Effector memory CD8-positive, alpha-beta T cell (primary cell): ENCODE measurements around the gene MCTS1.
"Not testable (repeated sequence)": the region's sequence is repeated elsewhere in the genome, so short reads cannot be mapped to it uniquely, and the experiment has no call there.

ENCODE experiments used
- ATAC-seq: fragments of 150-1000 bp; cut with Tn5 transposase; replicated peaks from 2 replicates; pipeline ENCODE4 v1.10.0; 2021; ENCODE audit warnings: mild to moderate bottlenecking, moderate library complexity
- DNase-seq, 3 experiments: peaks; one replicate each; pipeline ENCODE4 v3.0.0; 2021
- H3K27ac Mint-ChIP-seq, 2 donors: one replicate each; pipeline ENCODE4 v1.8.0; 2022; ENCODE audit warnings: mild to moderate bottlenecking in 2 of 2, mixed read lengths in 2 of 2, moderate library complexity in 2 of 2
- H3K27me3 Mint-ChIP-seq, 2 donors: one replicate each; pipeline ENCODE4 v1.8.0; 2022; ENCODE audit warnings: mixed read lengths in 2 of 2
- H3K36me3 Mint-ChIP-seq: one replicate; pipeline ENCODE4 v1.8.0; 2022; ENCODE audit warnings: mild to moderate bottlenecking, moderate library complexity, mixed read lengths; ENCODE audit not compliant: insufficient read depth
- H3K4me1 Mint-ChIP-seq, 2 donors: one replicate each; pipeline ENCODE4 v1.8.0; 2022; ENCODE audit warnings: low read depth in 2 of 2, mixed read lengths in 2 of 2
- H3K4me3 Mint-ChIP-seq, 2 donors: one replicate each; pipeline ENCODE4 v1.8.0; 2022; ENCODE audit warnings: mild to moderate bottlenecking in 2 of 2, mixed read lengths in 2 of 2, moderate library complexity in 2 of 2
- H3K9me3 Mint-ChIP-seq, 2 donors: one replicate each; pipeline ENCODE4 v1.8.0; 2022; ENCODE audit warnings: mixed read lengths in 2 of 2

Gene MCTS1

DNA sequence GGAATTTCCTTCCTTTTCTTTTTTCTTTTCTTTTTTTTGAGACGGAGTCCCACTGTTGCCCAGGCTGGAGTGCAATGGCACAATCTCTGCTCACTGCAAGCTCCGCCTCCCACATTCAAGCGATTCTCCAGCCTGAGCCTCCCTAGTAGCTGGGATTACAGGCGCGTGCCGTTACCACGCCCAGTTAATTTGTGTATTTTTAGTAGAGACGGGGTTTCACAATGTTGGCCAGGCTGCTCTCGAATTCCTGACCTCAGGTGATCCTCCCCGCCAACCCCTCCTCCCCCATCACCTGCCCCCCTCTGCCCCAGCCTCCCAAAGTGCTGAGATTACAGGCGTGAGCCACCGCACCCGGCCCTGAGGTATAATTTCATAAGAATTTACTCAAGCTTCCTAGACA is 30.1 kb upstream of the MCTS1 start:
- H3K27ac Mint-ChIP-seq, ATAC-seq, H3K4me3 Mint-ChIP-seq, H3K36me3 Mint-ChIP-seq, DNase-seq, H3K9me3 Mint-ChIP-seq, H3K4me1 Mint-ChIP-seq: not testable (repeated sequence)
- H3K27me3 Mint-ChIP-seq = peaks cover 11 to 17% of the 10 kb centered on the region in 2 donors

DNA sequence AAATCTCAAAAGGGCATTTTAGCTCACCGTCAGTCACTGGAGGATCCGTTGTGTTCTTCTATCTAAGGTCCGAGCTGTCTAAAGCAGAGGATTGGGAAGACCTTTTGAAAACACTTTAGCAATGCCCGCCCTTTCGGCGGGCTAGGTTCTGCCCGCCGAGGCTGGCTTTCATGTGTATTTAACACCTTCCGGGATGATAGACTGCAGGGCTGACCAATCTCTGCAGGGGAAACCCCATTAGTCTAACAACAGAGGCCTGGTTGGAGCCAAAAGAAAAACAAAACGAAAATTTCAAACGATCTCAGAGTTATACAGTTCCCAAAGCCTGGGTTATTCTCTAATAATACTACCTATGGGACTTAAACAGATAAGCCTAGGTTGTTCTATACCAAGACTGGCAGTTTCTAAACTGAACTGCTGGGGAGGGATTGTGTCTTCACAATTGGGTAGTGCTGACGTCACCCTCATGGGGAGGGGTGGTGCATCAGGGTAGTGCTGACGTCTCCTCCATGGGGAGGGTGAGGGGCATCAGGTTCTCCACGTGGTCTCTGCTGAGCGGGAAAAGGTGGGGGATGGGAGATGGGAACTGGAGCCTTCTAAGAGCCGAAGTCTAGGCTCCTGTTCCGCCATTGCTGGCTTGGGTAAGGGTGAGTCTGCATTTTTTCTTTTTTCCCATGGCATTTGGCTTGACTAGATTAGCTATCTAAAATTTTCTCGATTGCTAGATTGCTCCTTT is 28.4 kb upstream of the MCTS1 start:
- Mint-ChIP-seq H3K4me1 (no peaks in the 10 kb centered on the region), H3K4me3 (no peak overlapping the region), H3K36me3 (no peaks in the 10 kb centered on the region), H3K27me3 (peaks cover 11 to 17% of the 10 kb centered on the region in 2 donors), H3K27ac (no peak overlapping the region), H3K9me3 (no peaks in the 10 kb centered on the region)
- ATAC-seq (no peak), DNase-seq (no peak)

DNA sequence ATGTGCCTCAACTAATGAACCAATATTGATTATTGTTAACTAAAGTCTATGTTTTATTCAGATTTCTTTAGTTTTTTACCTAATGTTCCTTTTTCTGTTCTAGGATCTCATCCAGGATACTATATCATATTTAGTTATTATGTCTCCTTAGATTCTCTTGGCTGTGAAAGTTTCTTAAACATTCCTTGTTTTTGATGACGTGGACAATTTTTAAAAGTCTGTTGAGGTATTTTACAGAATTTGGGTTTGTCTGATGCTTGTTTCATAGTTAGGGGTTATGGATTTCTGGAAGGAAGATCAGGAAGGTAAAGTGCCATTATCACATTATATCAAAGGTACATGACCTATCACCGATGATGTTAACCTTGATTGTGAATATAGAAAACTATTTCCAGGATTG is 18.2 kb upstream of the MCTS1 start:
- H3K9me3 Mint-ChIP-seq = no peaks in the 10 kb centered on the region
- H3K4me1 Mint-ChIP-seq = no peaks in the 10 kb centered on the region
- H3K27ac Mint-ChIP-seq = no peak overlapping the region

DNA sequence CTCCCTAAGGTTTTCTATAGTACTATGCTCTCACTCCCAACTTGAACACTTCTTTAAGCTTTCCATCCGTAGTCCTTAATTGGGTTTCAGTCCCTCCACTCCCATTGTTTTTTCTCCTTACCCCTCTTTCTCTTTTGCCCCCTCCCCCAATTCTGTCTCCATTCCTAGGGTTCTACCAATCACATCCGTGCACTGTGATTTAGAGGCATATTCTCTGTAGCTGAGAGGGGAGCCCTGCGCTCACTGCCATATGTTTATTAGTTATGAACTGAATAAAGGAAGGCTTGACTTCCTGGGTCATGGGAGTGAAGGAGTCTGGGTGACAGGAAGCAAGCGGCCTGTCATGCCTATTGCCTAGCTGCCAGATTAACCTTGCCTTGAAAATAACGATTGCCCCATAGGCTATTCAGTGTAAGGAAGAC is 471 bp downstream of the MCTS1 start:
- peaks cover 5 to 9% of the 10 kb centered on the region in 2 donors for H3K4me1 Mint-ChIP-seq
- H3K27me3 Mint-ChIP-seq = no peaks in the 10 kb centered on the region
- peak; percentile 11 to 27 (median 13) for DNase-seq
- H3K27ac Mint-ChIP-seq = peak overlapping the region; percentile 98 to 100
- H3K36me3 Mint-ChIP-seq = peaks cover 14% of the 10 kb centered on the region
- peak overlapping the region; percentile 99 for H3K4me3 Mint-ChIP-seq
- no peaks in the 10 kb centered on the region for H3K9me3 Mint-ChIP-seq
- peak; percentile 69 for ATAC-seq

More for the DNA sequence above, 18.2 kb upstream of the MCTS1 start:
- ATAC-seq (no peak), DNase-seq (no peak)
- H3K36me3 Mint-ChIP-seq = no peaks in the 10 kb centered on the region
- H3K4me3 Mint-ChIP-seq = no peak overlapping the region
- peaks cover 24 to 32% of the 10 kb centered on the region in 2 donors for H3K27me3 Mint-ChIP-seq

DNA sequence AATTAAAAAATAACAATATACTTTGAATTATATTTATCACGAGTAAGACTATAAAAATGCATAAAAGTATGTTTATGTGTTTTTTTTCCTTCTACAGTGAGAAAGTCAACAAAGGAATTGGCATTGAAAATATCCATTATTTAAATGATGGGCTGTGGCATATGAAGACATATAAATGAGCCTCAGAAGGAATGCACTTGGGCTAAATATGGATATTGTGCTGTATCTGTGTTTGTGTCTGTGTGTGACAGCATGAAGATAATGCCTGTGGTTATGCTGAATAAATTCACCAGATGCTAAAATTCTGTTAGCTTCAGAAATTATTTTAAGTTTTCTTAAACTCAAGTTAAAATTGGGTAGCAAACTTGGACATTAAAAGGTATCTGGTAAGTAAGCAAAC is 8.2 kb downstream of the MCTS1 start:
- Mint-ChIP-seq H3K36me3 (peaks cover 27% of the 10 kb centered on the region), H3K27ac (no peak overlapping the region), H3K4me3 (no peak overlapping the region), H3K9me3 (no peaks in the 10 kb centered on the region), H3K4me1 (no peaks in the 10 kb centered on the region), H3K27me3 (no peaks in the 10 kb centered on the region)
- ATAC-seq (no peak), DNase-seq (no peak)

DNA sequence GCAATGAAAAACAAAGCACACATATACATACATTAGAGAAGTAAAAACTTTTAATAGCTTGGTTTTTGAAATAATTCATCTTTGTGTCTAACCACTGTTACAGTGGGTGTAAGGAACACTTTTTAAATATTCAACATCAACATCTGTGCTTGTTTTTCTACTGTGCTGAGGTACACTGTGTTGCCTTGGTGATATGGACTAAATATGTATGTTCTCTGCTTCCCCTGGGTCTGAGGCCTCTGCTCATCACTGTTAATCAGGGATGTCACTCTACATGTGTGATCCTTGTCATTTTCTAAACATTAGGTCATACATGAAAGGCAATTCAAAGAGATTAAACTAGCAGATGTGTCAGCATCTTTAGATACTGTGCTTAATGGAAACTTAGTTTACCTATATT is 10.9 kb downstream of the MCTS1 start:
- Mint-ChIP-seq H3K9me3 (no peaks in the 10 kb centered on the region), H3K36me3 (peaks cover 26% of the 10 kb centered on the region), H3K27me3 (no peaks in the 10 kb centered on the region), H3K27ac (no peak overlapping the region), H3K4me1 (no peaks in the 10 kb centered on the region), H3K4me3 (no peak overlapping the region)
- ATAC-seq = no peak
- no peak for DNase-seq

DNA sequence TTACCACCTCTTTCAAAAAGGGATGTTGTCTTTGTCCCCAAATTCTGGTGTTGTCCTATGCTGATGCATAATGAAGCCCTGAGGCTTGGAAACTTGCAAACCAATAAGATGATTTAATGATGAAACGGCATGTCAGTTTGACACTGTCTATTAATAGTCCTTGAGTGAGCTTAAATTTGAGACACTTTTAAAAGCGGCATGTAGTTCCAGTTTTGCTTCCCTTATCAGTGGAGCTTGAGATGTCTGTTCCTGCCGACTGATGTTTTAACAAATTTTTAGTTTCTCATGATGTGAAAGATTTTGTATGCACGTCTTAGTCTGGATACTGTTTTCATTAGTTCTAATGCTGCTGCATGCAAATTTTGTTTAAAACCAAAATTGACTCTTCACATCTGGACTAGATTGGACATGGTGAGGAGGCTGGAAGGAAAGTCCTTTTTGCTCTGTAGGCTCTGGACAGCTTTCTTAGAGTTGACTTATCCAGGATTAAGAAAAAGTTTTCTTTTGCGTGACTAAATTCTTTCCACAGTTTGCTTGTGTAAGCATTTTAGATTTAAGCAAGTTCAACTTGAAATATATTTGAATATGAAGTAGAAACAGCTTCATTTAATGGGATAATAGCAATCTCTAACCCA is 14.2 kb downstream of the MCTS1 start:
- Mint-ChIP-seq H3K9me3 (no peaks in the 10 kb centered on the region), H3K36me3 (peaks cover 25% of the 10 kb centered on the region), H3K4me3 (no peak overlapping the region), H3K27me3 (no peaks in the 10 kb centered on the region), H3K4me1 (no peaks in the 10 kb centered on the region), H3K27ac (no peak overlapping the region)
- ATAC-seq (no peak), DNase-seq (no peak)

DNA sequence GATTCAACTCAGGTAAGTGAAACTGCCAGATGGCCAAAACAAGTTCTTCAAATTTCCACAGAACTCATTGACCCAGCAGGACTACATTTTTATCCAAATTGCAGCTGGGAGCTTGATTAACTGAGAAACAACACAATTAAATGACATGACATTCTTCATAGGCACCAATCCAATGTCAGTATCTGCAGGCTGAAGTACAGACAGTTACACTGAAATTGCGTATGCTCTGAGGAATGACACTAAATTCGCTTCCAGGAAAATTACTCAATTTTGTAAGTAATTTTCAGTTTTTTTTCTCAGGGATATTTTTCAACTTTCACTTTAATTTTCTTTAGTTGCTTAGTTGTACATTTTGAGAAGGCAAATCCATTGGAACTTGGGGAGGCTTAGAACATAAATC is 21.5 kb downstream of the MCTS1 start:
- DNase-seq = no peak
- H3K4me1 Mint-ChIP-seq = peaks cover 3 to 7% of the 10 kb centered on the region in 2 donors
- no peaks in the 10 kb centered on the region for H3K27me3 Mint-ChIP-seq
- no peak overlapping the region for H3K4me3 Mint-ChIP-seq
- no peak overlapping the region for H3K27ac Mint-ChIP-seq
- peaks cover 19% of the 10 kb centered on the region for H3K36me3 Mint-ChIP-seq
- H3K9me3 Mint-ChIP-seq = no peaks in the 10 kb centered on the region
- no peak for ATAC-seq

DNA sequence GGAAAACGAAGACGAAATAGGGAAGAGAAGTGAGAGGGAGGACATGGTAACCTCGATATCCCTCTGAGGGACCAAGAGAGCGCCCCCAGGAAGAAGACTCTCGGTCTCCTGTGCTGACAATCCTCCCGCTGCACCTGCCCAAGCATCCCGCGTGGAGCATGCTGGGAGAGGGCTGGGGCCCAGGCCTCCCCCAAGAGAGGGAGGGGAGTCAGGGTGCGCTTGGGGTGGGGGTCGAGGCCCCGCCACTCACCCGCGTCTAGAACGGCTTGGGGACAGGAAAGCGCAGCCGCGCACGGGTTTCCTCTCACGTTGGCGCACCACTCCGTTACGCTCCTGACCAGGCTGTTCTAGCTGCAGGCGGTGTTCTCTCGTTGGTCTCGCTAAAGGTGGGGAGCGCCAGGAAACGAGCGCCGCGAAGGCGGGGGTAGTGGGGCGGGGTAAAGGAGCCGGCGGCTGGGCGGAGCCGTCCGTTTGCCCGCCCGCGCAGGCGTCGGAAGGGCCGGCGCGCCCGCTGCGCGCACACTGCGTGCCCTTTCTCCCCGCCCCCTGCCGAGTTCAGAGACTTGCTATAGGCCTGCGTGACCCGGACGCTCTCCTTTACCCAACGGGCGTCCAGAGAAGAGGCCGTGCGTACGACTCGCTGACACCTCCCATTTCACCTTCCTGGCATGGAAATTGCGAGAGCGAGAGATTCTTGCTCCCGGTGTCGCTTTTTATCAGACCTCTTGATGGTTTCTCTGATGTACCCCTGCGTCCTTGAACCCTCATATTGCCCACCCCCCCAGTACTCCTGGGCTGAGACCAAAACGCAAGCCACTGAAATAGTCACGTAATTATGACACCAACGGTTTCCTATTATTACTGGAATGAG is 26.0 kb downstream of the MCTS1 start, which contains the start of gene C1GALT1C1:
C1GALT1C1 (minus strand) TSS at position 388 of the 871 bp plus-strand sequence. CDS start 2,888 bp downstream, outside the sequence.
- Mint-ChIP-seq H3K4me1 (peaks cover 3 to 7% of the 10 kb centered on the region in 2 donors), H3K9me3 (no peaks in the 10 kb centered on the region), H3K4me3 (peak within 1 kb of the TSS; percentile 76 to 88), H3K27me3 (no peaks in the 10 kb centered on the region), H3K27ac (peak within 1 kb of the TSS; percentile 94 to 97), H3K36me3 (peaks cover 5% of the 10 kb centered on the region)
- ATAC-seq (peak; percentile 90), DNase-seq (peak; percentile 88 to 89 (median 89))

DNA sequence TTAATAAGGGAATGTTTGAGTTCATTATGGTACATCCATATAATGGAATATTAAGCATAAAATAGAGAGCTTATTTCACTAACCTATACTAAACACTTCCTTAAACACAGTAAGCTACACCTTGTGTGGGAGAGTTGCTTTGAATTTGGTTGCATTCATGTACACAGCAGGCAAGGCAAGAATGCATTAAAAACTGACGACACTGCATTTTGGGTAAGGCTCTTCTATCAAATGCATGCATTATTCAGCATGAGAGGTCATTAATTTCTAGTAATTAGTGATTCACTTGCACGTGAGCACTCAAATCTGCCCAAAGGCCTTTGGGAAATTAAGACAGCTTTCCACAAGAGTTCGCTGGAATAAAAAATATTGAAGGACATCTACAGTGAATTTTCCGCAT is 34.7 kb downstream of the MCTS1 start:
- Mint-ChIP-seq H3K9me3 (no peaks in the 10 kb centered on the region), H3K27me3 (no peaks in the 10 kb centered on the region), H3K27ac (no peak overlapping the region), H3K36me3 (no peaks in the 10 kb centered on the region), H3K4me3 (no peak overlapping the region), H3K4me1 (no peaks in the 10 kb centered on the region)
- no peak for ATAC-seq
- DNase-seq = no peak

DNA sequence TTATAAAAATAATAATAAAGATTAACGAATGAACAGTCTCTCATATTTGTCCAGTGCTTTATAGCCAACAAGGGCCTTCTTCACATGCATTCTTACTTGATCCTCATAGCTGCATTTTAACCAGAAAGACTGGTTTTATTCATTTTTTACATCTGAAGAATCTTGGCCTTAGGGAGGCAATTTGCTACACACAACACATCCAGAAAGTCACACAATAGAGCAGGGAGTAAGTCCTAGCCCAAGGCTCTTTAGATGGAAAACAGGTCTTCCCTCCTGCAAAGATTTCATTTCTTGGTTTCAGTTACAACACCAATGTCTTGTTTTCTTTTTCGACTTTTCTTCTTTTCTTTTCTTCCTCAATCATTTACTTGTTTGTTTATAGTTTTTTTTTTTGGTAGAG is 39.0 kb downstream of the MCTS1 start:
- H3K4me3 Mint-ChIP-seq = no peak overlapping the region
- ATAC-seq (no peak), DNase-seq (no peak)
- H3K27me3 Mint-ChIP-seq = peaks cover 6% of the 10 kb centered on the region in 2 donors
- H3K36me3 Mint-ChIP-seq = no peaks in the 10 kb centered on the region
- no peak overlapping the region for H3K27ac Mint-ChIP-seq
- no peaks in the 10 kb centered on the region for H3K9me3 Mint-ChIP-seq
- H3K4me1 Mint-ChIP-seq = no peaks in the 10 kb centered on the region

DNA sequence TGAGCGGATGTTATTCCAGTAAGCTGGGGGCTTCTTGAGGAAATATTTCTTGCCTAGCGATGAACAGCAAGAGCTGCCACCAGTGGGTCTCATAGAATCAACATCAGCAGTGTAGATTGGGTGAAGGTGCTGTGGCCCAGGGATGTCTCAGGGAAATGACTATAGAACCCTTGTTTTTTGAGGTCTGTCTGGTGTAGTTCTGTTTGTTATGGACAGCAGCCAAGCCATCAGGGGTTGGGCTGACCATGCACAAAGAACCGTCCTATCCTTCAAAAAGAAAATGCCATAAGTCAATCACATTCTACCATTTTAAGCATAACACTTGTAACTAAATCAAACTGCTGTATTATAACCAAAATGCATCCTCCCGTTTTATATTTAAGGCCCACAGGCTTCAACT is 43.2 kb downstream of the MCTS1 start:
- no peaks in the 10 kb centered on the region for H3K4me1 Mint-ChIP-seq
- no peak overlapping the region for H3K4me3 Mint-ChIP-seq
- no peak for ATAC-seq
- peaks cover 6% of the 10 kb centered on the region in 2 donors for H3K27me3 Mint-ChIP-seq
- H3K9me3 Mint-ChIP-seq = no peaks in the 10 kb centered on the region
- H3K36me3 Mint-ChIP-seq = no peaks in the 10 kb centered on the region
- no peak for DNase-seq
- no peak overlapping the region for H3K27ac Mint-ChIP-seq

DNA sequence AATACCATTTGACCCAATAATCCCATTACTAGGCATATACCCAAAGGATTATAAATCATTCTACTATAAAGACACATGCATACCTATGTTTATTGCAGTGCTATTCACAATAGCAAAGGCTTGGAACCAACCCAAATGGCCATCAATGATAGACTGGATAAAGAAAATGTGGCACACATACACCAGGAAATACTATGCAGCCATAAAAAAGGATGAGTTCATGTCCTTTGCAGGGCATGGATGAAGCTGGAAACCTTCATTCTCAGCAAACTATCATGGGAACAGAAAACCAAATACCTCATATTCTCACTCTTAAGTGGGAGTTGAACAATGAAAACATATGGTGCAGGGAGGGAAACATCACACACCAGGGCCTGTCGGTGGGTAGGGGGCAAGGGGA is 48.4 kb downstream of the MCTS1 start:
- DNase-seq, H3K27ac Mint-ChIP-seq, H3K4me3 Mint-ChIP-seq, H3K9me3 Mint-ChIP-seq, H3K36me3 Mint-ChIP-seq, H3K4me1 Mint-ChIP-seq, ATAC-seq, H3K27me3 Mint-ChIP-seq: not testable (repeated sequence)
